GM12892 (cell line): ENCODE results near the gene CFAP206.

Source experiments
- POLR2A ChIP-seq: IDR thresholded peaks from 2 replicates; pipeline ENCODE4 v1.6.1; 2011; ENCODE audit warnings: low read depth, low read length, control low read depth
- POLR2AphosphoS5 ChIP-seq: IDR thresholded peaks from 2 replicates; pipeline ENCODE4 v1.6.1; 2011; ENCODE audit warnings: low read depth, low read length, control low read depth
- TAF1 ChIP-seq: IDR thresholded peaks from 2 replicates; pipeline ENCODE4 v1.6.1; 2011; ENCODE audit warnings: low read depth, mild to moderate bottlenecking, control low read depth, low read length, borderline replicate concordance

DNA sequence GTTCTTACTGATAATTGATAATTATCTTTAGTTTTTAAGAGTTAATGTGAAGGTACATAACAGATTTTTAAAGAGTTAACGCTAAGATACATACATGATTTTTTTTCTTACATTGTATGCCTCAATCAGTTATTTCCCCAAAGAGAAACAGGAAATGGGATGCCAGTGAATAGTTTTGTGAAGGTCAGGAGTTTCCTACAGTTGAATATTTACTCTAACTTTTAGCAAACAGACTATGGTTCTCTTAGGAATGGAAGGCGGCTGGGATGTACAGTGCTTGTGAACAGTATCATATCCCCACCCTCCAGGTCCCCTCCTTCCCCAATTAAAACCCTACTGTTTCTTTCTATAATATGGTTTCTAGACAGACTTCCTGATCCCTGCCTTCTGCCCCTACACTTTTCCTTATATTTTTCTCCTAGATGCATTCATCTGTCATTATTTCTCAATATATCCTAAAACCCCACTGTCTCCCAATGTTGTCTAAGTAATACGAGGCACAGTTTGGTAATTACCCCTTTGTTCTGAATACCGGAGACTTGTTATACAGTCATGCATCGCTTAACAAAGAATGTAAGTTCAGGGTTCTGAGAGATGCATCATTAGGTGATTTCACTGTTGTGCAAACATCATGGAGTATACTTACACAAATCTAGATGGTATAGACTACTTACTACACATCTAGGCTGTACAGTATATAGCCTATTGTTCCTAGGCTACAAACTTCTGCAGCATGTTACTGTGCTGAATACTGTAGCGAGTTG is 94.2 kb downstream of the CFAP206 start:
- TF ChIP-seq POLR2A (no peak), TAF1 (no peak), POLR2AphosphoS5 (no peak)
